Measurements from ENCODE around the gene SEMA5A.

The SEMA5A gene

GRCh38 chr5:9340085-9340484, 205.8 kb downstream of the SEMA5A start:
- TF ChIP-seq FOXP2 (optimal IDR thresholded peaks at IDR 0.05; ENCODE audit: borderline replicate concordance, extremely low read depth, extremely low read length, insufficient read depth): no peak
- no peak for TF ChIP-seq REST (IDR thresholded peaks at IDR 0.05; ENCODE audit: insufficient read depth in 1 of 2, low read depth in 2 of 2, low read length in 2 of 2)
- TF ChIP-seq POLR2AphosphoS5 (IDR thresholded peaks at IDR 0.05; ENCODE audit: low read depth, low read length): no peak
- no peak for TF ChIP-seq SIN3A (IDR thresholded peaks at IDR 0.05; ENCODE audit: borderline replicate concordance, insufficient read depth, low read length)
- TF ChIP-seq TAF1 (IDR thresholded peaks at IDR 0.05; ENCODE audit: borderline replicate concordance, insufficient read depth, low read length): no peak

GRCh38 chr5:9339206-9339818, 206.6 kb downstream of the SEMA5A start:
- TF ChIP-seq SIN3A (IDR thresholded peaks at IDR 0.05; ENCODE audit: borderline replicate concordance, insufficient read depth, low read length) (no peak), REST (IDR thresholded peaks at IDR 0.05; ENCODE audit: insufficient read depth in 1 of 2, low read depth in 2 of 2, low read length in 2 of 2) (no peak), TAF1 (IDR thresholded peaks at IDR 0.05; ENCODE audit: borderline replicate concordance, insufficient read depth, low read length) (no peak), POLR2AphosphoS5 (IDR thresholded peaks at IDR 0.05; ENCODE audit: low read depth, low read length) (no peak), FOXP2 (optimal IDR thresholded peaks at IDR 0.05; ENCODE audit: borderline replicate concordance, extremely low read depth, extremely low read length, insufficient read depth) (no peak)

- no peak for TF ChIP-seq REST (IDR thresholded peaks at IDR 0.05; ENCODE audit: insufficient read depth in 1 of 2, low read depth in 2 of 2, low read length in 2 of 2)
- no peak for TF ChIP-seq SIN3A (IDR thresholded peaks at IDR 0.05; ENCODE audit: borderline replicate concordance, insufficient read depth, low read length)
- TF ChIP-seq FOXP2 (optimal IDR thresholded peaks at IDR 0.05; ENCODE audit: borderline replicate concordance, extremely low read depth, extremely low read length, insufficient read depth): no peak
- no peak for TF ChIP-seq TAF1 (IDR thresholded peaks at IDR 0.05; ENCODE audit: borderline replicate concordance, insufficient read depth, low read length)
- no peak for TF ChIP-seq POLR2AphosphoS5 (IDR thresholded peaks at IDR 0.05; ENCODE audit: low read depth, low read length)
These were observed 207.1 kb downstream of the SEMA5A start for GRCh38 chr5:9338796-9339195.

GRCh38 chr5:9337928-9338595, 207.8 kb downstream of the SEMA5A start:
- TF ChIP-seq TAF1 (IDR thresholded peaks at IDR 0.05; ENCODE audit: borderline replicate concordance, insufficient read depth, low read length) (no peak), SIN3A (IDR thresholded peaks at IDR 0.05; ENCODE audit: borderline replicate concordance, insufficient read depth, low read length) (no peak), FOXP2 (optimal IDR thresholded peaks at IDR 0.05; ENCODE audit: borderline replicate concordance, extremely low read depth, extremely low read length, insufficient read depth) (no peak), REST (IDR thresholded peaks at IDR 0.05; ENCODE audit: insufficient read depth in 1 of 2, low read depth in 2 of 2, low read length in 2 of 2) (no peak), POLR2AphosphoS5 (IDR thresholded peaks at IDR 0.05; ENCODE audit: low read depth, low read length) (no peak)
